ENCODE data around the gene KRT7.
"Not testable (repeated sequence)": the region's sequence is repeated elsewhere in the genome, so short reads cannot be mapped to it uniquely, and the experiment has no call there.

Gene KRT7

GRCh38 chr12:52275686-52276085 lies 42.6 kb downstream of the KRT7 start:
- Histone ChIP-seq H2AFZ (ENCODE audit: low read depth, low read length) (no peak overlapping the region), H3K27me3 (ENCODE audit: insufficient read depth, low read length) (peaks cover 4% of the 10 kb centered on the region), H3K9me3 (ENCODE audit: low read length) (no peaks in the 10 kb centered on the region), H3K36me3 (ENCODE audit: insufficient read depth, low read length) (no peaks in the 10 kb centered on the region), H3K4me1 (ENCODE audit: insufficient read depth, low read length) (peaks cover 6% of the 10 kb centered on the region), H3K4me3 (ENCODE audit: low read length) (no peak overlapping the region)

GRCh38 chr12:52277486-52278245 lies 44.6 kb downstream of the KRT7 start:
- Histone ChIP-seq H3K27me3 (ENCODE audit: insufficient read depth, low read length) (peaks cover 4% of the 10 kb centered on the region), H3K9me3 (ENCODE audit: low read length) (no peaks in the 10 kb centered on the region), H3K4me1 (ENCODE audit: insufficient read depth, low read length) (peaks cover 6% of the 10 kb centered on the region), H3K36me3 (ENCODE audit: insufficient read depth, low read length) (no peaks in the 10 kb centered on the region), H2AFZ (ENCODE audit: low read depth, low read length) (no peak overlapping the region), H3K4me3 (ENCODE audit: low read length) (no peak overlapping the region)

GRCh38 chr12:52278575-52279421 lies 45.8 kb downstream of the KRT7 start:
- H3K4me3 ChIP-seq (ENCODE audit: low read length): no peak overlapping the region

GRCh38 chr12:52279422-52280318 lies 46.6 kb downstream of the KRT7 start:
- Histone ChIP-seq H3K36me3 (ENCODE audit: insufficient read depth, low read length) (no peaks in the 10 kb centered on the region), H3K27me3 (ENCODE audit: insufficient read depth, low read length) (peaks cover 4% of the 10 kb centered on the region), H2AFZ (ENCODE audit: low read depth, low read length) (no peak overlapping the region), H3K9me3 (ENCODE audit: low read length) (no peaks in the 10 kb centered on the region), H3K4me3 (ENCODE audit: low read length) (no peak overlapping the region), H3K4me1 (ENCODE audit: insufficient read depth, low read length) (peaks cover 6% of the 10 kb centered on the region)

More at GRCh38 chr12:52278575-52279421, 45.8 kb downstream of the KRT7 start:
- Histone ChIP-seq H3K9me3 (ENCODE audit: low read length) (no peaks in the 10 kb centered on the region), H3K36me3 (ENCODE audit: insufficient read depth, low read length) (no peaks in the 10 kb centered on the region), H2AFZ (ENCODE audit: low read depth, low read length) (no peak overlapping the region), H3K4me1 (ENCODE audit: insufficient read depth, low read length) (peaks cover 6% of the 10 kb centered on the region), H3K27me3 (ENCODE audit: insufficient read depth, low read length) (peaks cover 4% of the 10 kb centered on the region)

GRCh38 chr12:52280319-52280795 lies 47.3 kb downstream of the KRT7 start:
- Histone ChIP-seq H3K9me3 (ENCODE audit: low read length) (no peaks in the 10 kb centered on the region), H3K4me3 (ENCODE audit: low read length) (no peak overlapping the region)

GRCh38 chr12:52280796-52281560 lies 47.9 kb downstream of the KRT7 start:
- H3K27me3 ChIP-seq (ENCODE audit: insufficient read depth, low read length): peaks cover 4% of the 10 kb centered on the region
- peaks cover 6% of the 10 kb centered on the region for H3K4me1 ChIP-seq (ENCODE audit: insufficient read depth, low read length)
- no peak overlapping the region for H3K4me3 ChIP-seq (ENCODE audit: low read length)
- H3K36me3 ChIP-seq (ENCODE audit: insufficient read depth, low read length): no peaks in the 10 kb centered on the region
- H2AFZ ChIP-seq (ENCODE audit: low read depth, low read length): no peak overlapping the region
- H3K9me3 ChIP-seq (ENCODE audit: low read length): no peaks in the 10 kb centered on the region

More at GRCh38 chr12:52280319-52280795, 47.3 kb downstream of the KRT7 start:
- no peaks in the 10 kb centered on the region for H3K36me3 ChIP-seq (ENCODE audit: insufficient read depth, low read length)
- H3K4me1 ChIP-seq (ENCODE audit: insufficient read depth, low read length): peaks cover 6% of the 10 kb centered on the region
- peaks cover 4% of the 10 kb centered on the region for H3K27me3 ChIP-seq (ENCODE audit: insufficient read depth, low read length)
- H2AFZ ChIP-seq (ENCODE audit: low read depth, low read length): no peak overlapping the region

- Histone ChIP-seq H3K36me3 (ENCODE audit: insufficient read depth, low read length) (no peaks in the 10 kb centered on the region), H3K27me3 (ENCODE audit: insufficient read depth, low read length) (no peaks in the 10 kb centered on the region), H2AFZ (ENCODE audit: low read depth, low read length) (no peak overlapping the region), H3K9me3 (ENCODE audit: low read length) (no peaks in the 10 kb centered on the region), H3K4me3 (ENCODE audit: low read length) (no peak overlapping the region), H3K4me1 (ENCODE audit: insufficient read depth, low read length) (peaks cover 4% of the 10 kb centered on the region)
Observed at GRCh38 chr12:52284562-52285171, 51.6 kb downstream of the KRT7 start.

GRCh38 chr12:52285172-52285745 lies 52.2 kb downstream of the KRT7 start:
- no peaks in the 10 kb centered on the region for H3K36me3 ChIP-seq (ENCODE audit: insufficient read depth, low read length)
- no peaks in the 10 kb centered on the region for H3K27me3 ChIP-seq (ENCODE audit: insufficient read depth, low read length)
- H2AFZ ChIP-seq (ENCODE audit: low read depth, low read length): no peak overlapping the region
- H3K9me3 ChIP-seq (ENCODE audit: low read length): no peaks in the 10 kb centered on the region
- no peaks in the 10 kb centered on the region for H3K4me1 ChIP-seq (ENCODE audit: insufficient read depth, low read length)
- H3K4me3 ChIP-seq (ENCODE audit: low read length): no peak overlapping the region

- Histone ChIP-seq H2AFZ (ENCODE audit: low read depth, low read length) (no peak overlapping the region), H3K4me3 (ENCODE audit: low read length) (no peak overlapping the region), H3K27me3 (ENCODE audit: insufficient read depth, low read length) (no peaks in the 10 kb centered on the region), H3K4me1 (ENCODE audit: insufficient read depth, low read length) (no peaks in the 10 kb centered on the region), H3K36me3 (ENCODE audit: insufficient read depth, low read length) (no peaks in the 10 kb centered on the region), H3K9me3 (ENCODE audit: low read length) (no peaks in the 10 kb centered on the region)
Observed at GRCh38 chr12:52285851-52286530, 52.9 kb downstream of the KRT7 start.

GRCh38 chr12:52286857-52287785 lies 54.1 kb downstream of the KRT7 start:
- H3K9me3 ChIP-seq (ENCODE audit: low read length); H2AFZ ChIP-seq (ENCODE audit: low read depth, low read length); H3K4me3 ChIP-seq (ENCODE audit: low read length); H3K27me3 ChIP-seq (ENCODE audit: insufficient read depth, low read length); H3K36me3 ChIP-seq (ENCODE audit: insufficient read depth, low read length); H3K4me1 ChIP-seq (ENCODE audit: insufficient read depth, low read length): not testable (repeated sequence)

All from neuron (in vitro differentiated cells).